ENCODE data around the gene XYLT1. TPM values are rescaled to one million over a fixed set of nuclear protein-coding genes. Genes with fewer than 3 reads are reported as not detected.

The XYLT1 gene
- total and polyA plus RNA-seq, 2 experiments from 2014 or later, result 4.5 to 26.3 TPM

DNA sequence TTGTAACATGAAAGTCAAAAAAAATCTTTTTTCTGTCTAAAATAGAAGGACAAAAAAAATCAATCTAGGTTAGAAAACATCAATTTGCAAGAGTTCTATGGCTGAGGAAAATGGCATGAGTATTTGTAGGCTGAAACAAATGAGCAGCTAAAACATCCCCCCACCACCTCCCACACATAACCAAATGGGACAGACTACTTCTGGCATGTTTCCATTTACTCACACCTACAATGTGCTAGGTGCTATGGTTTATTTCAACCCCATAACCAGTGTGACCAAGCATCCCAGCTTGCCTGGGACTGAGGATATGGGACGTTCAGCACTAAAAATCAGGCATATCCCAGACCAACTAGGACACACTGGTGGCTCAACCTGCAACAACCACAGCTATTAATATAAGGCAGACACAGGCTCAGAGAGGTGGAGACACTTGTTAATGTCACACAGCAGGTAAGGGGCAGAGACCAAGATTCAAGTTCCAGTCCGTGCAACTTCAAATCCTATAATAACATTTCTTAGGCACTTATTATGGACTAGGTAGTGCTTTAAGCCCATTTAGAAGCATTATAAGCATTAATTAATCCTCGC is 96.0 kb downstream of the XYLT1 start:
- Histone ChIP-seq H3K27me3 (replicated peaks; ENCODE audit: insufficient read depth) (no peaks in the 10 kb centered on the region), H3F3A (ENCODE audit: insufficient read depth) (peaks cover 24% of the 10 kb centered on the region), H3K4me1 (ENCODE audit: insufficient read depth) (peaks cover 28% of the 10 kb centered on the region), H3K9me3 (ENCODE audit: low read depth) (no peaks in the 10 kb centered on the region), H4K20me1 (ENCODE audit: insufficient read depth) (peaks cover 22% of the 10 kb centered on the region; the same call in 1 of the 2 replicates), H3K27ac (no peak overlapping the region), H3K9me2 (ENCODE audit: insufficient read depth) (no peaks in the 10 kb centered on the region), H3K4me3 (no peak overlapping the region), H3K4me2 (ENCODE audit: unreplicated experiment) (no peak overlapping the region), H2AFZ (no peak overlapping the region), H3K36me3 (ENCODE audit: low read depth) (no peaks in the 10 kb centered on the region), H3K9ac (no peak overlapping the region), H3K79me2 (ENCODE audit: insufficient read depth) (peaks cover 99% of the 10 kb centered on the region)
- in situ Hi-C loops (cut with MboI), result loop anchor here (5.0 kb wide), 1 partner anchor 58 kb away; no protein-coding TSS in a partner anchor
- WGBS, 2 experiments (ENCODE audit: low coverage in 1 of 2, low lambda C conversion rate in 2 of 2, missing lambda C conversion rate in 2 of 2), result 96 to 97% methylated on average over 3 of the region's 3 CpGs
- TF ChIP-seq EZH2phosphoT487 (IDR thresholded peaks at IDR 0.05; ENCODE audit: insufficient read depth, low read depth) (no peak), EZH2 (IDR thresholded peaks at IDR 0.05; ENCODE audit: insufficient read depth, poor library complexity, severe bottlenecking) (no peak)
- no peak for DNase-seq

DNA sequence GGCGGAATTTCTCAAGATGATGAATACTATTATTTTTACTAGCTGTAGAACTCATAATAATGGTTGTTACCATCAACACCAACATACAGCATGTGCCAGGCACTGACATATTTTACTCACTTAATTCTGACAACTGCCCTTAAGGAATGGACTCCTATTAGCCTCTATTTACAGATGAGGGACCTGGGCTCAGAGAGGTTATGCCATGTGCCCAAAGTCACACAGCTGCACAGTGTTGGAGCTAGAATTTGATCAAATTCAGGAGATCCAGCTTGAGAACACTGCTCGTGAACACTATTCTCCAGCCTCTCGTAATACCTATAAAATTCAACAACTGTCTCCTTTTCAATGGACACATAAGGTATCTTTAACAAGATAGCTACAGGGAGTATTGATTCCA is 97.2 kb downstream of the XYLT1 start:
- Histone ChIP-seq H2AFZ (no peak overlapping the region), H4K20me1 (ENCODE audit: insufficient read depth) (peaks cover 19% of the 10 kb centered on the region; the same call in 1 of the 2 replicates), H3K79me2 (ENCODE audit: insufficient read depth) (peaks cover 99% of the 10 kb centered on the region), H3K27me3 (replicated peaks; ENCODE audit: insufficient read depth) (no peaks in the 10 kb centered on the region), H3K4me2 (ENCODE audit: unreplicated experiment) (no peak overlapping the region), H3K9ac (no peak overlapping the region), H3K36me3 (ENCODE audit: low read depth) (no peaks in the 10 kb centered on the region), H3K4me1 (ENCODE audit: insufficient read depth) (peaks cover 18% of the 10 kb centered on the region), H3K27ac (no peak overlapping the region), H3F3A (ENCODE audit: insufficient read depth) (peaks cover 19% of the 10 kb centered on the region), H3K4me3 (no peak overlapping the region), H3K9me3 (ENCODE audit: low read depth) (no peaks in the 10 kb centered on the region), H3K9me2 (ENCODE audit: insufficient read depth) (no peaks in the 10 kb centered on the region)
- DNase-seq, result no peak
- in situ Hi-C loops (cut with MboI), result no loop called here
- WGBS, 2 experiments (ENCODE audit: low coverage in 1 of 2, low lambda C conversion rate in 2 of 2, missing lambda C conversion rate in 2 of 2), result 96 to 98% methylated on average over 3 of the region's 3 CpGs
- TF ChIP-seq EZH2 (IDR thresholded peaks at IDR 0.05; ENCODE audit: insufficient read depth, poor library complexity, severe bottlenecking) (no peak), EZH2phosphoT487 (IDR thresholded peaks at IDR 0.05; ENCODE audit: insufficient read depth, low read depth) (no peak)

DNA sequence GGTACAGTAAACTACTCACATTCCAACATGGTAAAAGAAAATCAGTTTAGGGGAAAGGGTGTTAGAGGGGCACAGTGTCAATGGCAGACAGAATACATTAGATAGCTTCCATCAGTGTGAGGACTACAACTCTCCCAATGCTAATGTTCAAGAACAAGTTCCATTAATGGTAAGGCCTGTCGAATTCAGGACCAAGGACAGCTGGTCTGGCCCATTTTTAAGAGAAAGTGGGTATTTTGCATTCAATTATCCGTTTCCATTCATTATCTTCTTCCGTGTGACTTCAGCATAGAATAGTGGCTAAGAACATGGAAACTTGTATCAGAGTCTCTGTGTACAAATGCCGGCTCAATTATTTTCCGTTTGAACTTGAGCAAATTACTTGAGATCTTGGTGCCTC is 98.4 kb downstream of the XYLT1 start:
- no peaks in the 10 kb centered on the region for H3K27me3 ChIP-seq (replicated peaks; ENCODE audit: insufficient read depth)
- WGBS, 2 experiments (ENCODE audit: low coverage in 1 of 2, low lambda C conversion rate in 2 of 2, missing lambda C conversion rate in 2 of 2), result 78 to 83% methylated on average over 5 of the region's 5 CpGs
- H3K4me3 ChIP-seq, result no peak overlapping the region
- no peak overlapping the region for H3K27ac ChIP-seq
- H3K4me1 ChIP-seq (ENCODE audit: insufficient read depth), result peaks cover 9% of the 10 kb centered on the region
- H3K9me2 ChIP-seq (ENCODE audit: insufficient read depth), result no peaks in the 10 kb centered on the region
- no peak overlapping the region for H2AFZ ChIP-seq
- no peaks in the 10 kb centered on the region for H3K36me3 ChIP-seq (ENCODE audit: low read depth)
- in situ Hi-C loops (cut with MboI), result no loop called here
- no peak overlapping the region for H3K9ac ChIP-seq
- H3K79me2 ChIP-seq (ENCODE audit: insufficient read depth), result peaks cover 99% of the 10 kb centered on the region
- peak; percentile 26 for DNase-seq
- peaks cover 20% of the 10 kb centered on the region for H3F3A ChIP-seq (ENCODE audit: insufficient read depth)
- TF ChIP-seq EZH2 (IDR thresholded peaks at IDR 0.05; ENCODE audit: insufficient read depth, poor library complexity, severe bottlenecking) (no peak), EZH2phosphoT487 (IDR thresholded peaks at IDR 0.05; ENCODE audit: insufficient read depth, low read depth) (no peak)
- H3K4me2 ChIP-seq (ENCODE audit: unreplicated experiment), result no peak overlapping the region
- no peaks in the 10 kb centered on the region for H3K9me3 ChIP-seq (ENCODE audit: low read depth)
- peaks cover 15% of the 10 kb centered on the region; the same call in 1 of the 2 replicates for H4K20me1 ChIP-seq (ENCODE audit: insufficient read depth)

DNA sequence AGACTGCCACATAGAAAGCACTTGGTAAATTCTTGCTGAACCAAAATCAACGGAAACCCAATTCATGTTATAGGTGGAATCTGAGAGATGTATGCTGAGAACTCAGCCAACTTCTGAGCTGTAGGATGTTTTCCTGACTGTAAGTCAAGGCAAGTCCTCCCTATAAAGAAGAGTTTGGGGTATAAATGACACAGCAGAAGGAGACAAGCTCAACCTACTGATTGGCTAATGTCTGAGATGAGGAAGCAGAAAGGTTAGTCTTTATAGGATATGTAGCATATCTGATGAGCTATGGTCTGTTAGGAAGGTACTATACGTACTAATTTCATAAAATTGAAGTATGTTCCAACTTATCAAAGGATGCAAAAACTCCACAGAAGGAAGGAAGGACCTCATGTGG is 99.5 kb downstream of the XYLT1 start:
- Histone ChIP-seq H3K27ac (no peak overlapping the region), H3K79me2 (ENCODE audit: insufficient read depth) (peaks cover 99% of the 10 kb centered on the region), H3K36me3 (ENCODE audit: low read depth) (no peaks in the 10 kb centered on the region), H3K9me3 (ENCODE audit: low read depth) (no peaks in the 10 kb centered on the region), H4K20me1 (ENCODE audit: insufficient read depth) (peaks cover 15% of the 10 kb centered on the region; the same call in 1 of the 2 replicates), H3F3A (ENCODE audit: insufficient read depth) (peaks cover 29% of the 10 kb centered on the region), H3K4me3 (no peak overlapping the region), H3K9ac (no peak overlapping the region), H2AFZ (no peak overlapping the region), H3K9me2 (ENCODE audit: insufficient read depth) (no peaks in the 10 kb centered on the region), H3K4me2 (ENCODE audit: unreplicated experiment) (no peak overlapping the region), H3K4me1 (ENCODE audit: insufficient read depth) (peaks cover 6% of the 10 kb centered on the region), H3K27me3 (replicated peaks; ENCODE audit: insufficient read depth) (no peaks in the 10 kb centered on the region)
- TF ChIP-seq EZH2 (IDR thresholded peaks at IDR 0.05; ENCODE audit: insufficient read depth, poor library complexity, severe bottlenecking), result no peak
- TF ChIP-seq EZH2phosphoT487 (IDR thresholded peaks at IDR 0.05; ENCODE audit: insufficient read depth, low read depth), result no peak
- in situ Hi-C loops (cut with MboI), result no loop called here
- DNase-seq, result no peak
- WGBS, 2 experiments (ENCODE audit: low coverage in 1 of 2, low lambda C conversion rate in 2 of 2, missing lambda C conversion rate in 2 of 2), result 99 to 100% methylated on average over 2 of the region's 2 CpGs
